GM23248 (cell line): Measurements from ENCODE around the gene VIPR2. TPM values are rescaled to one million over a fixed set of nuclear protein-coding genes. Genes with fewer than 3 reads are reported as not detected.

ENCODE experiments used
- DNase-seq: peaks from one replicate; pipeline ENCODE4 v3.0.0-alpha.2; 2015
- H2AFZ ChIP-seq: fragments of 200-600 bp; sonication (generic); 2 replicates; pipeline ENCODE4 v1.6.1; 2016; ENCODE audit warnings: antibody characterized with exemption
- H3F3A ChIP-seq: fragments of 200-600 bp; sonication (generic); 2 replicates; pipeline ENCODE4 v1.6.1; 2016; ENCODE audit warnings: mild to moderate bottlenecking, antibody characterized with exemption, mixed run types; ENCODE audit not compliant: insufficient read depth
- H3K27ac ChIP-seq: fragments of 200-600 bp; sonication (generic); 2 replicates; pipeline ENCODE4 v1.5.1; 2016; ENCODE audit warnings: mild to moderate bottlenecking
- H3K27me3 ChIP-seq: fragments of 200-600 bp; sonication (generic); replicated peaks from 2 replicates; pipeline ENCODE4 v1.6.1; 2016; ENCODE audit warnings: mild to moderate bottlenecking; ENCODE audit not compliant: insufficient read depth
- H3K36me3 ChIP-seq: fragments of 200-600 bp; sonication (generic); 2 replicates; pipeline ENCODE4 v1.6.1; 2016; ENCODE audit warnings: low read depth, mild to moderate bottlenecking
- H3K4me1 ChIP-seq: fragments of 200-600 bp; sonication (generic); 2 replicates; pipeline ENCODE4 v1.6.1; 2016; ENCODE audit warnings: mild to moderate bottlenecking; ENCODE audit not compliant: insufficient read depth
- H3K4me2 ChIP-seq: fragments of 200-600 bp; sonication (generic); one replicate; pipeline ENCODE4 v1.6.1; 2016; ENCODE audit warnings: mild to moderate bottlenecking; ENCODE audit not compliant: unreplicated experiment
- H3K4me3 ChIP-seq: fragments of 200-600 bp; sonication (generic); 2 replicates; pipeline ENCODE4 v1.5.1; 2016; ENCODE audit warnings: mild to moderate bottlenecking
- H3K79me2 ChIP-seq: fragments of 200-600 bp; sonication (generic); 2 replicates; pipeline ENCODE4 v1.6.1; 2016; ENCODE audit warnings: mild to moderate bottlenecking; ENCODE audit not compliant: insufficient read depth
- H3K9ac ChIP-seq: fragments of 200-600 bp; sonication (generic); 2 replicates; pipeline ENCODE4 v1.6.1; 2016; ENCODE audit warnings: mild to moderate bottlenecking
- H3K9me2 ChIP-seq: fragments of 200-600 bp; sonication (generic); 2 replicates; pipeline ENCODE4 v1.6.1; 2016; ENCODE audit warnings: mixed run types, mild to moderate bottlenecking, moderate library complexity; ENCODE audit not compliant: insufficient read depth
- H3K9me3 ChIP-seq: fragments of 200-600 bp; sonication (generic); one replicate; pipeline ENCODE4 v1.6.1; 2017; ENCODE audit warnings: low read depth
- H4K20me1 ChIP-seq: fragments of 200-600 bp; sonication (generic); 2 replicates; pipeline ENCODE4 v1.6.0; 2016; ENCODE audit not compliant: insufficient read depth
- EZH2 ChIP-seq: fragments of 200-600 bp; sonication (generic); IDR thresholded peaks from 2 replicates; pipeline ENCODE4 v1.6.1; 2018; ENCODE audit warnings: antibody characterized with exemption, mild to moderate bottlenecking; ENCODE audit not compliant: insufficient read depth, poor library complexity, severe bottlenecking
- EZH2phosphoT487 ChIP-seq: fragments of 200-600 bp; sonication (generic); IDR thresholded peaks from 2 replicates; pipeline ENCODE4 v1.6.1; 2018; ENCODE audit warnings: antibody characterized with exemption, moderate library complexity, mild to moderate bottlenecking, low read depth; ENCODE audit not compliant: insufficient read depth
- WGBS, 2 experiments: methylation state at CpG; one replicate each; pipeline ENCODE4 v1.1.6; 2015 to 2017; ENCODE audit warnings: low lambda C conversion rate in 2 of 2, low coverage in 1 of 2; ENCODE audit errors: missing lambda C conversion rate in 2 of 2; 5-methylcytosine and 5-hydroxymethylcytosine counted together
- in situ Hi-C: fragments of 300-500 bp; cut with MboI; formaldehyde crosslinking; loops from 2 replicates; pipeline ENCODE4 v1.15.0; 2020
- polyA plus RNA-seq: library from polyadenylated mRNA; unstranded; fragments of >200 nt; fragmentation: Nextera tagmentation; extraction: Ambion mirVana; gene quantifications from 2 replicates; pipeline ENCODE4 v1.2.1, GENCODE V29; 2016
- total RNA-seq: library from RNA; depleted of rRNA; stranded (reverse); fragments of >200 nt; shearing (Covaris generic); gene quantifications from 2 replicates; pipeline ENCODE4 v1.2.3, GENCODE V29; 2014

The VIPR2 gene
- total and polyA plus RNA-seq, 2 experiments from 2014 or later: not detected

DNA sequence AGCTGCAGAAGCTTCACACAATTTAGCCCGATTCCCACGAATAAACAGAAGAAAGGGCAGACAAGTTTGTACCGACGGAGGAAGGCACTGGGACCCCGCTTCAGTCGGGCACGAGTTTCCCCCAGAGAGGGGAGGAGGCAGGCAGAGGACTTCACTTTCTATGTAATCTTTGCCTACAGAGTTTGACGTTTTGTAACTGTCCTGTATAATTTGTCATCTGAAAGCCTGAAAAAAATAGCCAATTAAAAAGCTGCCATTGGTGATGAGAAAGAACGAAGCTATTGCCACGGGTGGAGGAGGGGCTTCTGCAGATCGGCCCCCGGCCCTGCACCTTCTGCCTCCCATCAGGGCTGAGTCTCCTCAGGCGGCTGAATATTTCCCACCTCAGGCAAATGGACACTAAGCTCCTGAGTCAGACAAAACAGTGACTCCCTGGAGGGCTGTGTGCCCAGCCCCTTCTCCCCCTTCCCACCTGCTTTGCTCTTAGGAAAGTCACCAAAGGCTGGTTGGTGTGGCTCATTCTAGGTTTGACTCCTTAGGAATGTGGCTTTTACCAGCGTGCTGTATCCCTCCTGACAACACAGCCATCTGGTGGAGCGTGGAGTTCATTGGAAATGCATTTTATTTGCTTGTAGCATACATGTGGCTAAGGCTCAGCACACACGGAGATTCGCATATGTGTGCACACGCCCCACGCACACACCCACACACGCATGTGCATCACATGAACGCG, 117.4 kb downstream of the VIPR2 start:
- no peaks in the 10 kb centered on the region for H3F3A ChIP-seq
- H3K79me2 ChIP-seq: no peaks in the 10 kb centered on the region
- H2AFZ ChIP-seq: no peak overlapping the region
- in situ Hi-C loops: no loop called here
- no peaks in the 10 kb centered on the region for H4K20me1 ChIP-seq
- no peaks in the 10 kb centered on the region for H3K9me2 ChIP-seq
- TF ChIP-seq EZH2phosphoT487 (no peak), EZH2 (no peak)
- no peak overlapping the region for H3K4me3 ChIP-seq
- no peak for DNase-seq
- H3K9ac ChIP-seq: no peak overlapping the region
- H3K27ac ChIP-seq: no peak overlapping the region
- WGBS, 2 experiments: 18 to 26% methylated on average over 22 of the region's 22 CpGs
- H3K9me3 ChIP-seq: no peaks in the 10 kb centered on the region
- H3K36me3 ChIP-seq: no peaks in the 10 kb centered on the region
- H3K4me2 ChIP-seq: no peak overlapping the region
- H3K4me1 ChIP-seq: no peaks in the 10 kb centered on the region
- H3K27me3 ChIP-seq: no peaks in the 10 kb centered on the region

DNA sequence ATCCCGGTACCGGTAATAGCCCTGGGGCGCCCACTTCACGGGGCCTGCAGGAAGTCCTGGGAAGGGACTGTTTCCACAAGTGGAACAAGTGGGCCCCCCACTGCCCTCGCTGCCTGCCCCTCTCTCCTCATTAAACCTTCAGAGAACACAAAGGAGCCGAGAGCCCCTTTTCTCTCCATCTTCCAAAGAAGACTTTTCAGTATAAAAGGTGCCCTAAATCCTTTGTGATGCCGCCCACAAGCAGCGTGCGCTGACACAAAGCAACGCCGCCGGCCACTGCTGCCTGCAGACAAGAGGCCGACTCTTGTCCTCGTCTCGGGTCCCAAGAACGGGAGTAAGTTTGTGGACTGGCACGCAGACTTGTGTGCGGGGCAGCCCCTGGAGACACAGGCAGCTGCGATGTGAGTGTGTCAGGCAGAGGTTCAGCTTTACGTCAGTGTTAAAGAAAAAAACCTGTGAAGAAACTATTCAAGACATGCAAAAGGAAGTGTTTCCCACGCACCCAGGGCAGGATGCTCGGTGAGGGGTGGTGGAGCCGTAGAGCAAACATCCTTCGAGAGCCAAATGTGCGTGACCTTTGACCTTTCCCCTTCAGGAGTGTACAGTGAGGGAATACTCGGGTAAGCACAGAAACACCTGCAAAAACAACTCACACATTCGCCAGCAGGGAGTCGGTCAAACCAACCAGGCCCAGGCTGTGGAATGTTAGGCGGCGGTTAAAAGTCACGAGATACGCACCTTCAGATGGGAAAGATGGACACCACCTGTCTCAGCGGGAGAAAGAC, 118.2 kb downstream of the VIPR2 start:
- no peak overlapping the region for H3K9ac ChIP-seq
- no peak overlapping the region for H3K27ac ChIP-seq
- in situ Hi-C loops: no loop called here
- DNase-seq: no peak
- TF ChIP-seq EZH2 (no peak), EZH2phosphoT487 (no peak)
- no peaks in the 10 kb centered on the region for H3K36me3 ChIP-seq
- H3K9me2 ChIP-seq: no peaks in the 10 kb centered on the region
- H3F3A ChIP-seq: no peaks in the 10 kb centered on the region
- H4K20me1 ChIP-seq: no peaks in the 10 kb centered on the region
- no peaks in the 10 kb centered on the region for H3K4me1 ChIP-seq
- H3K79me2 ChIP-seq: no peaks in the 10 kb centered on the region
- no peak overlapping the region for H2AFZ ChIP-seq
- H3K4me3 ChIP-seq: no peak overlapping the region
- H3K27me3 ChIP-seq: no peaks in the 10 kb centered on the region
- WGBS, 2 experiments: 54 to 56% methylated on average over 33 of the region's 33 CpGs
- H3K4me2 ChIP-seq: no peak overlapping the region
- no peaks in the 10 kb centered on the region for H3K9me3 ChIP-seq

DNA sequence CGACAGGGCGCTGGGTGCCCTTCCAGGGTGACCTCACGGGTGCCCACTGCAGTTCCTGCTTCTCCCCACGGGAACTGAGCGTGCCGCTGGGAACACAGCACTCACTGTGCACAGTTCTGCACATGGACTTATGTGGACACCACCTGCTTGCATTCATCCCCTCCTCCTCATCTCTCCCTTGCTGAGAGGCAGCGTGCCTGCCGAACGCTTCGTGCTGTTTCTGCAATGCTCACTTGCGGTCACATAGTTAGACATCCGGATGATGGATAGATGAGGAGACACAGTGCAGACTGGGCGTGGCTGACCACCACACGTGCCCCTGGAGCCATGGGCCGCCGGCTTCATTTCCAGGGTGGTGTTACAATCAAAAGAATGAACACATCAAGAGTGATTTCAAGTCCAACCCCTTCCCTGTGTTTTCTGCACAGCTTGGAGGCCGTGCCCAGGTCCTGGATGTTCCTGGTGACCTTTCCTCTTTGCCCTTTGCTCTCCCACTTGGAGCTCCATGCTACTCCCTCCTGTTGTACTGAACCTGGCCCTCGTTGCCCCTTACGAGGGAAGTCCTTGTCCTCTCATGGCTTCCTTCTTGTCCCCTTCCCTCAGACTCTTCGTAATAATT, 119.4 kb downstream of the VIPR2 start:
- no peak overlapping the region for H3K9ac ChIP-seq
- TF ChIP-seq EZH2phosphoT487: no peak
- no peak for TF ChIP-seq EZH2
- H3F3A ChIP-seq: no peaks in the 10 kb centered on the region
- 48 to 52% methylated on average over 20 of the region's 20 CpGs for WGBS, 2 experiments
- no peak overlapping the region for H3K4me2 ChIP-seq
- no peaks in the 10 kb centered on the region for H4K20me1 ChIP-seq
- no peaks in the 10 kb centered on the region for H3K79me2 ChIP-seq
- DNase-seq: no peak
- no peak overlapping the region for H2AFZ ChIP-seq
- no peak overlapping the region for H3K27ac ChIP-seq
- no peaks in the 10 kb centered on the region for H3K36me3 ChIP-seq
- H3K4me3 ChIP-seq: no peak overlapping the region
- H3K9me3 ChIP-seq: no peaks in the 10 kb centered on the region
- no peaks in the 10 kb centered on the region for H3K9me2 ChIP-seq
- no peaks in the 10 kb centered on the region for H3K4me1 ChIP-seq
- H3K27me3 ChIP-seq: no peaks in the 10 kb centered on the region
- in situ Hi-C loops: no loop called here

DNA sequence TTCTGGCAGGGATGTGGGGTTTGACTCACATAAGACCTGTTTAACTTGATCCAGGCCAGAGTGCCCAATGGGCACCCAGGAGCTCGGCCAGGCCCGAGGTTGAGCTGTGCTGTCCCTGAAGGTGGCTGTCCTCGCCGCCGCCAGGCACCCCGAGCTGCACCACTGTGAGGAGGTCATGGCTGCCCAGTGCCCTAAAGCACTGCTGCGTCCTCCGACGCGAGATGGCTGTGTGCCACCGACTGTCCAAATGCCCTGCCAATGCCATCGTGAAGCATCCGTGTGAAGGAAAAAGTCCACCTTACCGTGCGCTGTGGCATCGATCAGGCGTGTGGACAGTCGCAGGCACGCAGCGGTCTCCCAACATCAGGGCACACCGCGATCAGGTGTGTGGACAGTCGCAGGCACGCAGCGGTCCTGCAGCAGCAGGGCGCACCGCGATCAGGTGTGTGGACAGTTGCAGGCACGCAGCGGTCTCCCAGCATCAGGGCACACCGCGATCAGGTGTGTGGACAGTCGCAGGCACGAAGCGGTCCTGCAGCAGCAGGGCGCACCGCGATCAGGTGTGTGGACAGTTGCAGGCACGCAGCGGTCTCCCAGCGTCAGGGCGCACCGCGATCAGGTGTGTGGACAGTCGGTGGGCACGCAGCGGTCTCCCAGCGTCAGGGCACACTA, 120.3 kb downstream of the VIPR2 start:
- H3K36me3 ChIP-seq: no peaks in the 10 kb centered on the region
- in situ Hi-C loops: no loop called here
- H3K27me3 ChIP-seq: no peaks in the 10 kb centered on the region
- no peaks in the 10 kb centered on the region for H3K9me3 ChIP-seq
- no peaks in the 10 kb centered on the region for H3K9me2 ChIP-seq
- no peaks in the 10 kb centered on the region for H4K20me1 ChIP-seq
- H3K27ac ChIP-seq: no peak overlapping the region
- H3K79me2 ChIP-seq: no peaks in the 10 kb centered on the region
- H3K4me1 ChIP-seq: no peaks in the 10 kb centered on the region
- no peak for DNase-seq
- H3K9ac ChIP-seq: no peak overlapping the region
- H3K4me3 ChIP-seq: no peak overlapping the region
- TF ChIP-seq EZH2phosphoT487 (no peak), EZH2 (no peak)
- 85 to 86% methylated on average over 29 to 48 of the region's 48 CpGs for WGBS, 2 experiments
- H3K4me2 ChIP-seq: no peak overlapping the region
- no peak overlapping the region for H2AFZ ChIP-seq
- no peaks in the 10 kb centered on the region for H3F3A ChIP-seq
